HG02870 (cell line): ENCODE measurements around the gene IVD.

Experiments used
- ATAC-seq: cut with Tn5 transposase; IDR thresholded peaks from one replicate; pipeline ENCODE4 v1.9.1; 2021; ENCODE audit warnings: mild to moderate bottlenecking, moderate library complexity; ENCODE audit not compliant: unreplicated experiment

Gene IVD

DNA sequence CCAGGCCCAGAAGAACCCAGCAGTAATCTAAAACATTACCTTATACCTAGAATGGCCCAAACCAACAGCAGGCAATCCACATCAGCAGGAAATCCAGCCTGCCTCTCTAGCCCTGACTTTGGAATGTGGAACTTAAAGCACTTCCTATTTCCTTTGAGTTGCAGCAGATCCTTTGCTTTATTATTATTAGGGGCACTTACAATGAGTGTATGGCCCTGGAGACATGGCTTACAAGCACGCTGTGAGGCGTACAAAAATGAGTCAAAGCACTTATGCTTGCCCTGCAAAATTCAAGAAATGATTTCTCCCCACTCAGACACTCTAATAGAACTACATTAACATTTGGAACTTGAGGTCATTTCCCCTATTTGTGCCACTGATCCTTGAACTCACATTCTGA is 32.6 kb upstream of the IVD start:
- no peak for ATAC-seq

DNA sequence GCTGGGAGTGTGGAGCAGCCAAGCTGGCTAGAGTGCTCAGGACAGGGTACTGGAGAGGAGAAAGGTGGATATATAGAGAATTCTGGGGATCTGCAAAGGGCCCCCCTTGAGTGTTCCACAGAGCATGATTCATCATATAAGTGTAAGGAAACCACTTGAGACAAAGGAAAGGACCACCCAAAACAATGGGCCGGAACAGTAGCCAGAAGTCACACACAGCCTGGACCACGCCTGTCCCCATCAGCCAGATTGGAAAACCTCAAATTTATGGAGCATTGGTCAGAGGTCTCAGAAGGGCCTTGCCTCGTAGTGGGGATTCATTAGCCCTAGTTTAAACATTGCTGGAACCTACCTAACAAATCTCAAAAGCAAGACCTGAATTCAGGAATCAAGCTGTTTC is 28.0 kb upstream of the IVD start:
- ATAC-seq = no peak

DNA sequence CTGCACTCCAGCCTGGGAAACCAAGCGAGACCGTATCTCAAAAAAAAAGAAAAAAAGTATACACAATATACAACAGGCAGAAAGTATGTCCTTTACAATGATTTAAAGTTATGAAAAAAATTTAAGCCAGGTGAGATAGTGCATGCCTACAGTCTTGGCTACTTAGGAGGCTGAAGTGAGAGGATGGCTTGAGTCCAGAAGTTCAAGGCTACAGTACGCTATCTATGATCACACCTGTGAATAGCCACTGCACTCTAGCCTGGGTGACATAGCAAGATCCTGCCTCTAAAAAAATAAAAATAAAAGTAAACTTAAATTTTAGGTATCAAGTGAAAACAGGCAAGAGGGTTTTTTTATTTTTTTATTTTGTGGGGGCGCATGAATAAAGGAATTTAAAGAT is 26.2 kb upstream of the IVD start:
- no peak for ATAC-seq

DNA sequence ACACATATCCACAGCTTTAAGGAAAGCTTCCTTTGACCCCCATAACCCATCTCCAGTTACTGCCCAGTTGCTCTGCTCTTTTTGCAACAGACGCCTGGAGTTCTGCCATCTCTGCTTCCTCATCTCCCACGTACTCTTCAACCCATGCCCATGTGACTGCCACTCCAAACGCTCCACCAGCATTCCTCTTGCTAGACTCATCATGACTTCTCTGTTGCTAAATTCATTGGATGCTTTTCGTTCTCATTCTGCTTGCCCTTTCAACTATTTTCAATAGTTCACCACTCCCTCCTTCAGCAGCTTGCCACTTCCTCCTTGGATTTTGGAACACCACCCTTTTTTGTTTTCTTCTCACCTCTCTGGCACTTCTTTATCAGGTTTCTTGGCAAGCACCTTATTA is 25.7 kb upstream of the IVD start:
- no peak for ATAC-seq

DNA sequence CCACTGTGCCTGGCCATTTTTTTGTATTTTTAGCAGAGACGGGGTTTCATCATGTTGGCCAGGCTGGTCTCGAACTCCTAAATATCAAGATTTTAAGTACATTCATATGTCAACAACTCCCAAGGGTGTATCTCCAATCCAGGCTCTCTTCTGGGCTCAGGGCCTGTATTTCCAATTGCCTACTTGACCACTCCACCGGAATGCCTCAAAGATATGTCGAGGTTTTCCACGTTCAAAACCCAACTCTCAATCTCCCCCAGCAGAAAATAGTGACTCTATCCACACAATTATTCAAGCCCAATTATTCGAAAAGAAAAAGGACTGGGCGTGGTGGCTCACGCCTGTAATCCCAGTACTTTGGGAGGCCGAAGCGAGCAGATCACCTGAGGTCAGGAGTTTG is 25.0 kb upstream of the IVD start:
- no peak for ATAC-seq

DNA sequence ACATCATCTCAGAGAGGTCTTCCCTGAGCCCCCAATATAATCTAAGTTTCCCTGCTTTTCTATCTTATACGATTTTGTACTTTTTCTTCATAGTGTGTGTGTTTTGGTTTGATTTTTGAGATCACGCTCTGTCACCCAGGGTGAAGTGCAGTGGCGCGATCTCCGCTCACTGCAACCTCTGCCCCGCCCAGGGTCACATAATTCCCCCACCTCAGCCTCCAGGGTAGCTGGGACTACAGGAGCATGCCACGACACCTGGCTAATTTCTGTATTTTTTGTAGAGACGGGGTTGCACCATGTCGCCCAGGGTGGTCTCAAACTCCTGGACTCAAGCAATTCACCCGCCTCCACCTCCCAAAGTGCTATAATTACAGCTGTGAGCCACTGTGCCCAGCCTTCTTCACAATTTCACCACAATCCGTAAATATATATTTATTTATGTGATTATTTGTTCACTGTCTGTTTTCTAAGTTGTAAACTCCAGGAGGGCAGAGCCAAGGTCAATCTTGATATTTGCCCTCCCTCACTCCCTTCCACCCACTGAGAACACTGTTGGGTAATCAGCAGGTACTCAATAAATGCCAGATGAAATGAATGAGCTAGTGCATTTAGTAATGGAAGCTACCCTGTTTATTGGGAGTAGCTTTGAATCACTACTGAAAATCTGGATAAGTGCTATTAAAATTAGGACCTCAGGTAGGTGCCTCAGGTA is 23.6 kb upstream of the IVD start:
- ATAC-seq = no peak

DNA sequence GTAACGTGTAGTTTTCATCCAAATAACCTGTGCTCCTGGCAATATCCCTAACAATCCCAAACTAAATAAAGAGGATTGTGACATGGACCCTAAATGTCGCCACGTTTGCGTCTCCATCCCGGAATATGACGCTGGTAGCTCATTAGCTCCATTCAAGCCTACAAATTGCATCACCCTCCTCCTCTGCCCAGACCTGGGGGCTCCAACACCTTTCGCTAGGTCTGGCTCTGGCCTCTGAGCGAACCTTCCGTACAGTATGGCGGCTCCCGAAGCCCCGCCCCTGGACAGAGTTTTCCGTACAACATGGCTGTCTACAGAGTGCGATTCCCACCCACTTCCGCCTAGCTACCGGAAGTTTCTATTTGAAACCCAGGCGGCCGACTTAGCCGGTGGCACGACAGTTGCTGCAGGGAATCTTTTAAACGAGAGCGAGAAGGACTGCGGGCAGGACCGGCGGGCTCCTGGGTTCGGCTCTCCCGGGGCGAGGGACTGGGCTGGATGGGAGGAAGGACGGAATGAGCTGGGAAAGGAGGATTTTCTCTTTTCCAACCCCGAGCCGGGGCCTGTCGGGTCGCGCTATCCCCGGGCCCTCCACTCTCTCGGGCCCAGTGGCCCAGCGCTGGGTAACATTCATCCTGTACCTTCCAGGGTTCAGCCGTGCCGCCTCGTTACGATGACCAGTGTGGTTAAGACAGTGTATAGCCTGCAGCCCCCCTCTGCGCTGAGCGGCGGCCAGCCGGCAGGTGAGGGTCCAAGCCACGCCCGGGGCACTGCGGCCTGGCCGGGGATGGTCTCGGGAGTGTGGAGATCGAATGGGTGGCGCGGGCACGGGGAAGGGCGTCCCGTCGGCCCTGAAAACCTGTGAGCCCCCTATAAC is 22.8 kb upstream of the IVD start, which contains the start of gene KNSTRN:
Gene KNSTRN, plus strand, starts transcription at position 142 of the 877 bp plus-strand sequence. Its CDS starts 115 bp downstream, at position 257.
- ATAC-seq = peak; percentile 98

DNA sequence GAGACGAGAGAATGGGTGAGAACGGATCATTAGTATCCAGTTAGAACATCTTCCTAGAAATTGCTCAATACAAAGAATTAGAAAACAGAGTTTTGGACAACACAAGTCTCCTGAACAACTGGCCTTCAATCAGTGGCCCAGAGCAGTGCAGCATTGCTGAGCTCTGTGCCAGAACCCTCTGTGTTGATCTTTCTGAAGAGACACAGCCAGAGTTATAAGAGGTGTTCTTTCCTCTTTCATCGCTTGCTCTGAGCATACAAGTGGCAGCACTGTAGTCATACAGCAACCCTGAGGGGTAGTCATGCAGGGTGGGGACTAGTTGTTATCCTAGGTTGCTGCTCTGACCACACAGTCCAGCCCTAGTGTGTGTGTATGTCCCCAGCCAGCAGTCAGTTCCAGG is 19.1 kb upstream of the IVD start:
- no peak for ATAC-seq

DNA sequence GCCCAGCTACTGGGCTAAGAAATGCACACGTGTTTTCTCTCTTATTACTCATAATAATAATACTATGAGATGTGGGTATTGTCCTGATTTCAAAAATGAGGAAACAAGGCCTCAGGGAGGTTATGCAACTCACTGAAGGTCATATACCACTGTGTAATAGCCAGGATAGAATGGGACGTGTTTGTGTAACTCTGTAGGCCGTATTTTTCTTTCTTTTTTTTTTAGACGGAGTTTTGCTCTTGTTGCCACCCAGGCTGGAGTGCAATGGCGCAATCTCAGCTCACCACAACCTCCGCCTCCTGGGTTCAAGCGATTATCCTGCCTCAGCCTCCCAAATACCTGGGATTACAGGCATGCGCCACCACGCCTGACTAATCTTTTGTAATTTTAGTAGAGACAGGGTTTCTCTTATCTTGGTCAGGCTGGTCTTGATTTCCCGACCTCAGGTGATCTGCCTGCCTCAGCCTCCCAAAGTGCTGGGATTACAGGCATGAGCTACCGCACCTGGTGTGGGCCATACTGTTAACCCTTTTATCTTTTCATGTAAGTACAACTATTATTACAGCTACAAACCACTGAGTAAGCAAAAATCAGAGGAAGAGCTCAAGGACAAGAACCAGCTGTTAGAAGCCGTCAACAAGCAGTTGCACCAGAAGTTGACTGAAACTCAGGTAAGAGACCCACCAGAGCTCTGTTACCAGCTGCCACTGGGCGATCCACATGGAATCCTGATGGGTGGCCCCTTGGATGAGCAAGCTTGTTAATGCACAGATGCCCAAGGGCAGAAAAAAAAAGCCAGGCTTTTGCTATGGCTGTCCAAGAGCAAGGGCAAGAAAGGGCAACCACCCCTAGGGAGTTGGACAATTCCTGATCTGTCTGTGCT is 16.4 kb upstream of the IVD start:
- no peak for ATAC-seq

DNA sequence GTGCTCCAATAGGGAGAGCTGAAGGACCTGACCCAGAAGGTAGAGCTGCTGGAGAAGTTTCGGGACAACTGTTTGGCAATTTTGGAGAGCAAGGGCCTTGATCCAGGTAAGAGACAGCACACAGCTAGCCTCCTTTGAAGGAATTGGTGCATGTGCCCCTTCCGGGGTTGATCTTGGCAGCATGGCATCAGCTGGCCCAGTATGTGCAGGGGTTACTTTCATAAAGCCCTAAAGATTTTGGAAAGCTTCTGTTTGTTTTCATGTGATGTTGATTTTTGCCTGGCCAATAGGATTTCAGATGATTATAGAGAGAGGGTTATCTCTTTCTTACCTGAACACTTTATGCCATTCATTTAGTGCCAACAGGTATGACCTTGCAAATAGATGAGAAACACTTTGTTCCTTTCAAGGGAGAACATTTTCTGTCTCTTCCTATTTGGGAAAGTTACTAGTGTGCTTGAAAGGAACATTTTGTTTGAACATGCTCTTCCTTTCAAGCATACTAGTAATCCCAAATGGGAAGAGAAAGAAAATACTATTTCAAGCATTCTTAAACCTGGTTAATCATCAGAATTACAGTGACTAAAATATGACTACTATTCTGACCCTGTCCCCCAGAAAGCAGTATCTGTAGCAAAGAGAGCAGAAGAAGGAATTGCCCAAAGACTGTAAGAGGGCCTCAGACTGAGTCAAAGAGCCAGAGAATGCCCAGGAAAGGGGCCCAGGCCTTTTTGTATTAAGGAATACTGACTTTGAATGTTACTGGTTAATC is 15.6 kb upstream of the IVD start:
- no peak for ATAC-seq

DNA sequence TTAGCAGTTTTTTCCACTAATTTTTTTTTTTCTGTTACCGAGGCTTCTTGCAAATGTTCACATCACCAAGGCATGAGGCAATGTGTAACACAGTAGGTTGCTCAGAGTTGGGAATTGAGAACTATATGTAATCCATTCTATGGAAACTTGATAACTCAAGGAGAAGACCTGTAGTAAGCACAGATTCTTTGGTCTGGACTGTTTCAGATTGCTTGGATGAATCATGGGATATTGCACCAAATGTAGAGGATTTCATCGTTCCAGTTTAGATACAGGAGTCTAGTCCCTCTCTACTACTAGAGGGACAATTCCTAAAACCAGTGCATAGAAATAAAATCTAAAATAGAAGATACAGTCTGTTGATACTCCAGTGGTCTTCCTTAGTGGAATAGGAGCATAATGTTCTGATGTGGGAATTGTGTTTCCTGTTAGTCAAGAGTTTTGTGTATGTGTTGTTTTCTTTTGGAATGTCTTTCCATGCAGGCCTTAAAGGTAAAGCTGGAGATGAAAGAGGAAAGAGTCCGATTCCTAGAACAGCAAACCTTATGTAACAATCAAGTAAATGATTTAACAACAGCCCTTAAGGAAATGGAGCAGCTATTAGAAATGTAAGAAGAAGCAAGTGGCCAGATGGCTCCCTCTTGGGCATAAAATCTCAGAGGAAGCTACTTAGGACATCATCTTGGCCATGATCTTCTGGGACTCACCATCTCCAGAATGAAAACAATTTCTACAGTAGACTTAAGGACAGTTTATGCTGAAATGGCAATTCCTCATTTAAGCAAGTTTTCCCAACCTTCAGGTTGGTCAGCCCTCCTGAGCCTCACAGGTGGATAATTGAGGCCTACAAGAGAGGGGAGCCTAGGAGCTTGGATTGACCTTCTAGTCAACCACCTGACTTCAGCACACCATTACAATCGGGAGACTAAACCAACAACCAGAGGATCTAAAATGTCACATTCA is 12.3 kb upstream of the IVD start:
- ATAC-seq = no peak

DNA sequence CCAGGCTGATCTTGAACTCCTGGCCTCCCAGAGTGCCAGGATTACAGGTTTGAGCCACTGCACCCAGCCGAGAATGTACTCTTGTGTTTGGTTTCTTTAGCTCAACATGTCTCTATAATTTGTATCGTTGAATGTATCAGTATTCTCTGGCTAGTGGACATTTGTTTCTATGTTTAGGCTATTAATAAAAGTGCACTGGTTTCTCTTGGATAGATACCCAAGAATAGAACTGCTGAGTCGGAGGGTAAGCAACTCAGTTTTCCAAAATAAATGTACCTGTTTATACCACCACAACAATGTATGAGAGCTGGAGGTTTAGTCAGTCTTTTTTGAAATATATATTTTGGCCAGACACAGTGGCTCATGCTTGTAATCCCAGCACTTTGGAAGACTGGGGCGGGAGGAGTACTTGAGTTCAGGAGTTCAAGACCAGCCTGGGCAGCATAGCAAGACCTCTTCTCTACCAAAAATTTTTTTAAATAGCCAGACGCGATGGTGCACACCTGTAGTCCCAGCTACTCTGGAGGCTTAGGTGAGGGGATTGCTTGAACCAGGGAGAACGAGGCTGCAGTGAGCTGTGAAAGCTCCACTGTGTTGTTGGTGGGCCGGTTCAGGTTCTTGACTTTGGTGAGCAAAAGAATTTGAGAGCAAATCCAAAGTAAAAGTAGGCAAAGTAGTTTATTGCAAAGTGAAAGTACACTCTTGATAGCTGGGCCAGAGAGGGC is 7.7 kb upstream of the IVD start:
- no peak for ATAC-seq

DNA sequence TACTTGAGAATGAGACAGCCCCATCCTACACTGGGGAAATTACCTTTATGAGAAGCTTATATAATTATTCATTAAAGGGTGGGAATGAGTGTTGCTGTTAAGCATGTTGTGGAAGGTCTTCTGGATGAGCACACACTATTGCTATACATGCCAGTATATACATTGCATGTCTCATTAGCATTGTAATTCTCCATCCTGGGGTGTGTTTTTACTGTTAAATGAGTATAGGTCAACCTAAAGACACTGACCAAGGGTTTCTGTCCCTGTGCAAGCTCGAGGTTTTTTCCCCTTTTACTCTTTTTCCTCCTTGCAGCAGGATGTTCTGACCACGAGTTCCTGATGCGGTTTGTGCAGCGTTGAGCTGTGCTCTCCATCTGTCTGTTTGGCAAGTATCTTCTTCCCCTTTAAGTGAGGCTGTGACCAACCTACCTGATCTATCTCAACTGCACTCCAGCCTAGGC is 7.2 kb upstream of the IVD start:
- peak; percentile 89 for ATAC-seq

DNA sequence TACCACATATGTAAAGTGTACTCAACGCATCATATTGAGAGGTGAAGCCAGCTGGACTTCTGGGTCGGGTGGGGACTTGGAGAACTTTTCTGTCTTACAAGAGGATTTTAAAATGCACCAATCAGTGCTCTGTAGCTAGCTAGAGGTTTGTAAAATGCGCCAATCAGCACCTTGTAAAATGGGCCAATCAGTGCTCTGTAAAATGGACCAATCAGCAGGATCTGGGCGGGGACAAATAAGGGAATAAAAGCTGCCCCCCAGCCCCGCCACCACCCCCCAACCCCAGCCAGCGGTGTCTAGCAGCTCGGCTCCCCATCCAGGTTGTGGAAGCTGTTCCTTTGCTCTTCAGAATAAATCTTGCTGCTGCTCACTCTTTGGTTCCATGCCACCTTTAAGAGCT is 6.2 kb upstream of the IVD start:
- ATAC-seq = no peak

DNA sequence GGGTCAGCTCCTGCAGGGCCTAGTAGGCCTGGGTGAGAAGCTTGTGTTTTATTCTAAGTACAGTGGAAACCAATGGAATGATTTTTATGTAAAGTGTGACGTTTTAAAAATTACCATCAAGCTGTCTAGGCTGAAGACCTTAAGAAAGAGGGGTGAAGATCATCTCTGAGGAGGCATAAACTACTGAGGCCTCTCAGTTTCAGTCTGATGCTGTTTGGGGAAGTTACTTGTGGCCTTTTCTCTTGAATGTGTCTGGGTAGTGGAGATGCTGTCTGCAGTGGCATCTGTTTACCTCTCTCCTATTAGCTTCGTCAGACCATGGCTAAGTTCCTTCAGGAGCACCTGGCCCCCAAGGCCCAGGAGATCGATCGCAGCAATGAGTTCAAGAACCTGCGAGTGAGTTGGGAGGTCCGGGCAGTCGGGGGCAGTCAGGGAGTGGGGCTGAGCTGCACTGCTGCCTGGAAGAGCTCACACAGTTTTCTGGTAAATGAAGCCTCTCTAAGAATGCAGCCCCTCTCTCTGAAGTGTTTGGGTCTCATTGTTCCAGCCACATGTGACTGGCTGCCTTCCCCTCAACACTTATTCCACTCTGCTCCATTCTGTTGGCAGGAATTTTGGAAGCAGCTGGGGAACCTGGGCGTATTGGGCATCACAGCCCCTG is 1.9 kb downstream of the IVD start:
- ATAC-seq = peak; percentile 64

DNA sequence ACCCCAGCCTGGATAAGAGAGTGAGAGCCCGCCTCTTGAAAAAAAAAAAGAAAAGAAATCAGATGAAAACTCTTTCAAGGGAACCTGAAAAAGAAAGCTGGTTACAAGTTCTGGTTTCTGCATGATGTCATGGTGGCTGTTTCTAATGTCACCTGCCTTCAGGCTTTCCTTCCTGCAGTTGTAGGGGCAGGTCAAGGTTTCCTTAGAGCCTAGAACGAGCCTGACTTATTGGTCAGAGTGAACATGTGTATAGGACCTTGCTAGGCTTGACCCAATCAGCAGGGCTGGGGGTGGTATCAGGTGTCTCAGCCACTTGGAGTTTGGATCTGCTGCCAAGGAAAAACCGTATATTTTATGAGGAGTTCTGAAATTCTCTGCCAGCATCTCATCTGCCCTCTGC is 3.8 kb downstream of the IVD start:
- peak; percentile 41 for ATAC-seq

DNA sequence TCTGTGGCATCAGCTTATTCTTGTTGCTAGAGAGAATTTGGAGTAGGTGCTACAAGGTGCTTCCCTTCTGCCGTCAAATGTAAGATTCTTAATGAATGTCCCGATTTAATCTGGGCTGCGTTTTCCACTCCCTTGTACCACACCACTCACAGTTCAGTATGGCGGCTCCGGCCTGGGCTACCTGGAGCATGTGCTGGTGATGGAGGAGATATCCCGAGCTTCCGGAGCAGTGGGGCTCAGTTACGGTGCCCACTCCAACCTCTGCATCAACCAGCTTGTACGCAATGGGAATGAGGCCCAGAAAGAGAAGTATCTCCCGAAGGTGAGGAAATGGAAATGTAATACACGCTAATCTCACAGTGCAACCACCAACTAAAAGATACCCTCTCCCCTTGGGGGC is 4.9 kb downstream of the IVD start:
- ATAC-seq = no peak

DNA sequence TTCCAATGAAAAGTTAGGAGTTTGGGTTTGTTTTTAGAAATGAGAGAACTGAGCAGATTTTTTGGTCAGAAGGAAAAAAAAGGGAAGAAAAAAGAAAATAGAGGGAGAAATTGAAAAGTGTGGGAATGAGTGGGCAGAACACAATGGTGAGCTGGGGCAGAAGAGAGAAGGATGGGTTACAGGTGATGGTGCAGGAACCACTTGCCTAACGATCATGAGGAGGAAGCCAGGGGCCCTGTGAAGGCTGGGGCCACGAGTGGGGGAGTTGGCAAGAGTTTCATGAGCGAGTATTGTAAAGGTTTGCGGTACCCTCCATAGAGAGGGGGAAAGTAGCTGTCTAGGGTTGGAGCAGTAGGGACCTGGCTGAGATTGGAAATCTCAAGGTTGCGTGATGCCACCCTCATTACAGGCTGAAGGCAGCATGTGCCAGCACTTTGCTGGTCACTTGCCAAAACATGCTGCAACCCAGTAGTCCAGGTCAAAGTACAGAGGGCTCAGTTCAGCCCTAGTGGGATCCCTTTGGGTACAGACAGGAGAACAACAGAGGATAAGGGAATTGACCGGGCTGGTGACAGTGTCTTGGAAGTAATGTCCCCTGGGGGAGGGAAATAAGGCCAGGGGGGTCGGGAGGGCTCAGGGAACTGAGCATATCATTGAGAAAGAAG is 6.6 kb downstream of the IVD start:
- no peak for ATAC-seq
